Left cardiac atrium (tissue), 4 donors: Measurements from ENCODE around the gene STIM1. TPM values are rescaled to one million over a fixed set of nuclear protein-coding genes. Genes with fewer than 3 reads are reported as not detected.

ENCODE experiments used
- ATAC-seq, 2 donors: fragments of 200-7000 bp; cut with Tn5 transposase; one replicate each; pipeline ENCODE4 v1.9.1; 2020; ENCODE audit warnings: mild to moderate bottlenecking in 2 of 2, moderate library complexity in 2 of 2
- DNase-seq: peaks from one replicate; pipeline ENCODE4 v3.0.0-alpha.2; 2020
- intact Hi-C, 2 donors: fragments of 100-400 bp; cut with DNase I; formaldehyde crosslinking; loops; one replicate each; pipeline versions ENCODE4 v1.14.1 to v1.15.1; 2022 to 2023
- total RNA-seq, 2 donors: library from RNA; stranded (reverse); fragmentation: NEBNext Ultra II Directional; extraction: Animal tissue kit (Norgen Biotek cat#: 25700); gene quantifications; one replicate each; pipeline ENCODE4 v1.2.1, GENCODE V29; 2021
- donor health status: DM: no; HTN: yes; CAD: no.
- donor health status: DM: no; HTN: yes; CAD: no; lungs with severe emphysema.
- donor health status: DM: yes; HTN: yes; CAD: no.
- donor health status: Dilated cardiomyopathy.

Gene STIM1
- total RNA-seq, 2 donors from 2014 or later, result 21.4 to 25.8 TPM

DNA sequence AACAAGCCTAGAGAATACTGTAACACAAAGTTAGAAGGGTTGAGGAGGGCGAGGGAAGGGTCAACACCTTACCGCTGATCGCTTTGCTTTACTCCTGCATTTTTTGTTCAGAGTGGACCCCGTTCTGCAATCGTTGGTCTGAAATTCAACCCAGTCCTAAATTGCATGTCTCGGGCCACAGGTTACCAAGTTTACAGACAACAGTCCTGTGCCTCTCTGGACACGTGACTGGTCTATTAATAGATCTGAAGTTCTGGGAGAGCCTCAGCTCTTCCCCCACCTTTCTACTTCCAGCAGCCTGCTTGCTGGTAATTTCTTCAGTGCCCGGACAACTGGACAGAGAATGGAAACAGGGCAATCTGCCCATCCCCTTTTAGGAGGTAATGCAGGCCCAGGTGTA, 74.2 kb downstream of the STIM1 start:
- peak; percentile 64 to 78 for ATAC-seq
- DNase-seq, result no peak
- intact Hi-C loops, result no loop called here

DNA sequence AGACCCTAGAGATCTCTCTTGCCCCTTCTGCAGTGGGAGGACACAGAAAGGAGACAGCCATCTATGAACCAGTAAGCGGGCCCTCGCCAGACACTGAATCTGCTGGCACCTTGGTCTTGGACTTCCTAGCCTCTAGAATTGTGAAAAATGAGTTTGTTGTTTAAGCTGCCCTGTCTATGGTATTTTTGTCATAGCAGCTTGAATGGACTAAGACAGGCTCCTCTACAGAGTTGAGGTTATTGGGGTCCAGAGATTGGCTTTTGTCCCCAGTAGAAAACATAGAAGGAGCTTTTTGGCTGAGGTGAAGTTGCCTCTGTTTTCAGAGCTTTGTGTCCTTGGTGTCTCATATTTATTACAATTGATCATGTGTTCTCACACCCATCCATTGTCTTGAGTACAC, 77.2 kb downstream of the STIM1 start:
- intact Hi-C loops, result no loop called here
- ATAC-seq, result no peak
- DNase-seq, result no peak

DNA sequence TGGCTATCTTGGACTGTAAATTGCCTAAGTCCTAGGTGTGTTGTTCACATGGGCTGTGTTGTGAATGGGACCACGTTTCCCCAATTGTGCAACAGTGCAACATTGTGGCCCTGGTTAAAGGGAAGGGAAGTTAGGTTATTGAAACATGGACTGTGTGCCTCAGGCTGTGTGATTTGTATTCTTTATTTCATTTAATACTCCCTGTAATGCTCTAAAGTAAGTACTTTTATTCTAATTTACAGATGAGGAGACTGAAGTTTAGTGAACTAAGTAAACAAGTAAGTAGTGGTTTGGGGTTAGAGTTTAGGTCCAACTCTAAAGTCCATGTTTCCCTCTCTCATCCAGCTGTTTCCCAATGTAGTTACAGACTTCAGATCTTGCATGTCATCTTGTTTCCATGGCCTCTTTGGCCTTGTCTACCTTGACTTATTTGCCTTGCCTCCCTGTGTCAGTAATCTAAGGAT, 77.7 kb downstream of the STIM1 start:
- intact Hi-C loops, result no loop called here
- ATAC-seq (no peak), DNase-seq (no peak)

DNA sequence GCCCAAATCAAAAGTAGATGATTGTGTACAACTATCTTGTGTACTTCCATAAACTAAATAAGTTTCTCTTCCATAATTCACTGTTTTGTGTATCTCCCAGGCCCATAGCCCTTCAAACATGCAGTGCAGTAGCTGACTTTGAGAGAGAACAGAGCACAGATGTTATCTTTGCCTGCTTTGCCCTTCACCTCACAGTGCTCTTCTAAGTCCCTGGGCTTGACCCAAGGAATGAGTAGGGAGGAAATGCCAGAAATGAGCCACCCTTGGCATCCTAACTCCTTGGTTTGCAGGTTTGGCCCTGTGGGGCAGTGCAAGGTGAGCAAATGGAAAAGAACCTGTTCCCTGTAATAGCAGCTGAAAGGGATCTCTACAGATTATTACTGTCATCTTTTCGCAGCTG, 79.2 kb downstream of the STIM1 start:
- DNase-seq (no peak), ATAC-seq (no peak)
- intact Hi-C loops, result no loop called here

DNA sequence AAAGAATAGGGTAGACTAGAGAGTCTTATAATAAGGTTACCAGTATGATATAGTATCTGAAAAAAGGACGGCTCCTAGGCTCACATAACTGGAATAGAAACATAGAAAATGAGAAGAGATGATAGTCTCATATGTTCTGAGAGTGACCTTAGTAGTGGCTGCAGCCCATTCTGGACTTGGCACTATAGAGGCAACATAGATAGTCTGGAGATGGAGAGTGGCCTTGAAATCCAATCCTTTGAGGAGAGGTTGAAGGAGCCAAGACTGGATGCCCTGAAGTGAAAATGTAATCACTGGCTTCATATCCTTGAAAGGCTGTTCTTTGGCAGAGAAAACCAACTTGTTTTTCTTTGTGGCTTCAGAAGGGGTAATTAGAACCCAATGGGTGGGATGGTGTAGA, 81.1 kb downstream of the STIM1 start:
- DNase-seq, result no peak
- intact Hi-C loops, result no loop called here
- no peak for ATAC-seq

DNA sequence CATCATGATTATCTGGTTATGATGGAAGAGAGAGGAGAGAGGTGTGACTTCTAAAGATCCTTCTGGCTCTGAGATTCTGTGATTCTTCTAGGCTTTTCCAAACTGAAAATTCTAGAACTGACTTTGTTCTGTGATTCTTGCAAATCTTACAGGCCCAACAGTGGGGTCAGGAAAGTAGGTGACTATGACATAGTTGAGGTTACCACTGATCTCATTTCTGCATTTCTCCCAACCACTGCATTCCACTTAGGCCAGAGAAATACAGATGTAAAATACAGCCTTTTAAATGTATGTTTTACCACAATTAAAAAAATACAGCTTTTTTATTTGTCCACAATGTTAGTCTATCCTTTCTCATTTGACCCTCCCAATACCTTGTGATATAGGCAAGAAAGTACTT, 83.7 kb downstream of the STIM1 start:
- intact Hi-C loops, result no loop called here
- ATAC-seq (no peak), DNase-seq (no peak)

DNA sequence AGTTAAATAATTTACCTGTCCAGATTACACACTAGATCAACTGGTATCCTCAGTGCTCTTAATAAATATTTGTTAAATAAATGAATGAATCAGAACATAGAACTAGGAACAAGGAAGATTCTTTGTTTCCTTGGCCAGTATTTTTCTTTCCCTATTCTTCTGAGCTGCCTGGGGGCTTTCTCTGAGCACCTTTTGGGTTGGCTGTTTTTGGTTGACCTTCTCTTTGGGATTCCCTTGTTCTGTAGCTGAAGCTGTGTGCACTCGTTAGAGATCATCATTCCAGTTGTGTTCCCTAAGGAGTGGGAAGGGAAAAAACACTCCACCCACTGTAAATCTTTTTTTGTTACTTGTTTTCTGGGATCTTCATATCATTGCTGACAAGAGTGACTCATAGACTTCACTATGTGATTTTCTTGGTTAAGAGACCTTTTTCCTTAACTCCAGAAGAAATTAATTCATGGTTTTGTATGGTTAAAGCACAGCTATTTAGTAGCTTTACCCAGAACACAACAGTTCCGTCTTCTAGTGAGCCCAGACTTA, 84.3 kb downstream of the STIM1 start:
- no peak for DNase-seq
- intact Hi-C loops, result loop anchor here in 1 of 2 donors (10.0 kb wide), 1 partner anchor 105 kb away; no protein-coding TSS in a partner anchor

DNA sequence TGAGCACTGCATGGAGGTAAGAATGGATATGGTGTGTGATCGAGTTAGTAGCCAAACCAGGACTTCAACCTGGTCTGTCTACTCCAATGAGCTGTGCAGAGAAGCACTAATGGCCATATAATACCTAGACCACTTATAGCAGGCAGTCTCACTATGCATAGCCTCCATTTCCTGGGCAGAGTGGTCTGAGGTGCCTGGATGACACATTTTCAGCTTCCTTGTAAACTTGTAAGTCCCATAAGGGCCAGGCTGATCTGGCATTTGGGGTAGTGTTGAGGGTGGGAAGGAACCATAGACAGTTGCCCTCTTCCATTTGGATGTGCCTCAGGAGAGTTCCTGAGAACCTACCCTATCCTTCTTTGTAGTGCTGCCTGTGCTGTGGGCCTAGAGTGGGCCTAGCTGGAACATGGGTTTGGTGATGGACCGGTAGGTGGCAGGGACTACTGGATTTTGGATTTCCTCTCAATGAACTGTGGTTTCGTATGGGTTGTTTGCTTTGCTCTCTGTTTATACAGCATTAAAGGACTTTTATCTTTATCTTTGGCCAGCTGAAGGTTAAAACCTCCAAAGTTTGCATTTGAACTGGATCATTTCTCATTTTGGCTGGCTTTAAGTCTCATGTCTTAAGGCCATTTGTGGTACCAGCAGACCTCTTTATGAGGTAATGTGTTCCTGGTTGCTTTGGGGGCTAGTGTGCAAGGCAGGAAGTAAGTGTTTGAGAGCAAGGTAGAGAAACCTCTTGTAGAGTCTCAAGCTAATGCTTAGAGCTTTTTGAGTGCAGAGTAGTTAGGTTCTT, 86.9 kb downstream of the STIM1 start:
- ATAC-seq, result no peak
- intact Hi-C loops, result loop anchor here in 1 of 2 donors (10.0 kb wide), 1 partner anchor 102 kb away; no protein-coding TSS in a partner anchor

More for the DNA sequence above, 84.3 kb downstream of the STIM1 start:
- ATAC-seq, result peak in 1 of 2 donors; percentile 69

DNA sequence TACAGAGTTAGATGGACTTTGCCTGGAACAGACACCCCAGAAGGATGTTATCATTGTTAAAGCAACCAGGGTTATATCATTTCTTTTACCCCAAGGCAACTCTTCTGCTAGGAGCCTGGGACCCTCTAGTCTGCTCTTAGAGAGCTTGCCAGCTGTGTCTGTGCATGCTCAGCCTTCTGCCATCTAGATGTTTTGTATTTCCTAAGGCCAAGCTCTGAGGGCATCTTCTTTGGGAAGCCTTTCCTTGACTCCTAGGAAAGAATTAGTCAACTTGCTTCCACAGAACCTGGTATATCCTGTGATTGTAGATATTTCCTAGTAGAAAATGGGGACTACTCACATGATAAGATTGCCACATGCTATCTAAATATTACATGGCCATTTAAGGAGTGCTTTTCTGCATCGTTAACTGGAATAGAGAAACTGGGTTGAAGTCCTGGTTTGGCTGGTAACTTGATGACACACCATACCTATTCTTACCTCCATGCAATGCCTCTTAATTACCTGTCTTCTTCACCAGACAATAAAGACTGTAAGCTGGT, 87.6 kb downstream of the STIM1 start:
- DNase-seq, result no peak
- ATAC-seq, result no peak
- intact Hi-C loops, result loop anchor here in 1 of 2 donors (10.0 kb wide), 1 partner anchor 102 kb away; no protein-coding TSS in a partner anchor

More for the DNA sequence above, 86.9 kb downstream of the STIM1 start:
- DNase-seq, result no peak

DNA sequence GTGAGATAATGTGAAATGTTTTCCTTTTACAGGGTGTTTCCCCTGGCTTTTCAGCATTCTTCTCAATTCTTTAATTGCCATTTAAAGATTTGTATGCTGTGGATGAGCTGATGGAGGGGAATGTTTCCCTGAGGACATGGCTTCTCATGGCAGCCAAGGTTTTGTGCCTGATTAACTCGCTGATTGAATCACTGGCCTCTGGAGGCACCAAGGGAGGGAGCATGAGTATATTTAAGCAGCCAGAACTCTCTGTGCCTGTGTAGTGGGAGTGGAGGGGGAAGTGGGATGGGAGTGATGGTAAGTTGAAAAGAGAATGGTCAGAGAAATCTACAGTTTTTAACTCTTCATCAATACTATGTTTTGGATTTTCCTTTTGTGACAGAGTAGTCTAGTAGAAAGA, 88.7 kb downstream of the STIM1 start:
- ATAC-seq (peak; percentile 27 to 33), DNase-seq (no peak)
- intact Hi-C loops, result loop anchor here in 1 of 2 donors (10.0 kb wide), 1 partner anchor 101 kb away; no protein-coding TSS in a partner anchor

DNA sequence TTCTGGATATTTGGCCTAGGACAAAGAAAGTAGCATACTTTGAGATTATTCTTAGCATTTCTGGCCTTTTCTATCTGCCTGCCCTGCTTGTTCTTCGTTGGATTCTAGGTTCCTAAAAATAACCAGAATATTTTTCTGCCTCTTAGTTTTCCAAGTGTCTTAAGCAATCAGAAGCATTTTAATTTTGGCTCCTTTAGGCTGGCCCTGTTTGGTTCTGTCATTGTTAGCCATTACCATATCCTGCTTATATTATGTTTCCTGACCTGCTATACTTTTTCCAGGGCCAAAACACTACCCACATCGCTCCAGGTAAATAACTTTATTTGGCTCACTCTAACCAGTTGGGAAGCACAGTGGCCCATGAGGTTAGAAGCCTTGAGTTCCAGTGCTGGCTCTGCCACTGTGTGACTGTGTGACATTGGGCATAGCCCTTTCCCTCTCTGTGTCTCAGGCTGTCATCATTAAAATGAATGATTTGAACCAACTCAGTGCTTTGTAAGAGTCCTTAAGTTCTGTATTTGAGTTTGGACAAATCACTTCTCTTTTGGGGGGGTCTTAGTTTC, 91.1 kb downstream of the STIM1 start:
- DNase-seq (no peak), ATAC-seq (peak; percentile 10 to 15)
- intact Hi-C loops, result loop anchor here in 1 of 2 donors (5.0 to 10.0 kb wide), 2 partner anchors 79 to 98 kb away; no protein-coding TSS in a partner anchor

DNA sequence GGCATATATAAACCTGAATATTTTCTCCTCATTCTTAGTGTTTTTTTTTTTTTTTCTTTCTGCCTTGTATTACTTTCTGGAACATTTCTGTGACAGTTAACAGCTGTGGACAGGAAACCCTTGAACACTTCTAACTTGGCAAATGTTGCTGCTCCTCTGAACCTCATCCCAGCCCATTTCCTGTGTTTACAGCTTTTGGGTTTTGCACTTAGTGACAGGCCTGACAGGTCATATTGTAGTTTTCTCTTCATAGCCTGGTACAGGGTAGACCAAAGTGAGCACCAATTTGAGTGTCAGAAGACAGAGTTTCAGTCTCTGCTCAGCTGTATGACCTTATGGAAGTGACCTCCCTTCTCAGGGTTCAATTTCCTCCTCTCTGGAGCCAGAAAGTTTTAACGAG, 91.6 kb downstream of the STIM1 start:
- intact Hi-C loops, result loop anchor here in 1 of 2 donors (5.0 to 10.0 kb wide), 2 partner anchors 80 to 98 kb away; no protein-coding TSS in a partner anchor
- DNase-seq (no peak), ATAC-seq (peak; percentile 89 to 92)

DNA sequence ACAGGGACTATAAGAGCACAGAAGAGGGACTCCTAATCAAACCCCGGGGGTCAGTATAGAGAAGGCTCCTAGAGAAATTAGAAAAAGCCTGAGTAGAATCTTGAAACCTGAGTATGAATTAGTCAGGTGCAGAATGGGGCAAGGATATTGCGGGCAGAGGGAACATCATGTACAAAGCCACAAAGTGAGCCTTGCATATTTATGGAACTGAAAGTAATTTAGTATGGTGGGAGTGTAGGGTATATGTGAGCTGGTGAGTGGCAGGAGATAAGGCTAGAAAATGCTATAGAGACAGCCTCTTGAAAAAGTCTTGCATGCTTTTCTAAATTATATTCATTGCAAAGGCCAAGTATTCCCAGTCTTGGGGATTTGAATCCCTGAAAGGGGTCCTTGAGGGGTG, 93.7 kb downstream of the STIM1 start:
- intact Hi-C loops, result loop anchor here in 1 of 2 donors (5.0 to 10.0 kb wide), 2 partner anchors 82 to 96 kb away; no protein-coding TSS in a partner anchor
- ATAC-seq (no peak), DNase-seq (no peak)

DNA sequence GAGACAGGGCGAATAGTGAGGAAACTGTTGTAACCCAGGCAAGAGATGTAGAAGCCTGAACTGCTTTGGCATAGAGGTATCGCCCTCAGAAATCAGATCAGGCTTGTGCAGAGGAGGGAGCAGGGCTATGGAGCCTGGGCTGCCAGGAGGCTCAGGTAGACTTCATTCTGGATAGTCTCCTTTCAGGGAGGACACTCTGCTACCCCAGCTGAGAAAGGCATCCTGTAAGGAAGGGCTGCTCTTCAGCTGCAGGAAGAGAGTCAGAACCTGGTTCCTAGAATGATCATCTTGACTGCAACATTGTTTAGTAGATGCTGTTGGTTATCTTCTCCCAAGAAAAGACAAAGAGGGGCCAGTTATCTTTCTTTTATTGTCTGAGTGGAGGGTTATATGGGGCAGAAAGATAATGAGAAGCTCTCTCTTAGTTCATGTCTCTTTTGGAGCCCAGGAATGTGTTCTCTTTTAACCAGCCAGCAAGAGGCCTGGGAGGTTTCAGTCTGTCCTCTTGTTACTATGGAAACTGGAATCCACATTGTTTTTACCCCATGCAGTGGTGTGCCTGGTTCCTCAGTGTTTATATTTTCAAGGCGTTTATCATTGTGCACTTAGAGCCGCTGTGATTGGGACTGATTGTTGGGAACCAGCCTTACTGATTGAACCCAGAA, 95.7 kb downstream of the STIM1 start:
- intact Hi-C loops, result no loop called here
- DNase-seq, result no peak
- ATAC-seq, result peak; percentile 23 to 33

DNA sequence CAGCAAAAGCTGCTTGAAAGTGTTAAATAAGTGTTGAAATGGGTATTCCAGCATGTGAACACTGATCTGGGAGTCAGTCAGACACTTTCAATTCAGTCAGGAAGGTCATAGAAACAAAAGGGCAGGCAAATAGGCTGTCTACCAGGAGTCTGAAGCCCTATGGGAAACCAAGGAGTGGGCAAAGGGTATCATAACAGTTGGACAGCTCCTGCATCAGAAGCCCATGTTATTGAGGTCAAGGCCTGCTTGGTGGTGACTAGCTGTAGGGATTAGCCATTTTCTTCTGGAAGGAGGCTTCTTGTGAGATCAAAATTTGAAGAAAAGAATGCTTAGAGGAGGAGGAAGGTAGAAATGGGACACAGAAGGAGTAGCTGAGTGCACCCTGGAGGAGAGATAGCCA, 97.3 kb downstream of the STIM1 start:
- ATAC-seq (peak in 1 of 2 donors; percentile 23), DNase-seq (no peak)
- intact Hi-C loops, result no loop called here

DNA sequence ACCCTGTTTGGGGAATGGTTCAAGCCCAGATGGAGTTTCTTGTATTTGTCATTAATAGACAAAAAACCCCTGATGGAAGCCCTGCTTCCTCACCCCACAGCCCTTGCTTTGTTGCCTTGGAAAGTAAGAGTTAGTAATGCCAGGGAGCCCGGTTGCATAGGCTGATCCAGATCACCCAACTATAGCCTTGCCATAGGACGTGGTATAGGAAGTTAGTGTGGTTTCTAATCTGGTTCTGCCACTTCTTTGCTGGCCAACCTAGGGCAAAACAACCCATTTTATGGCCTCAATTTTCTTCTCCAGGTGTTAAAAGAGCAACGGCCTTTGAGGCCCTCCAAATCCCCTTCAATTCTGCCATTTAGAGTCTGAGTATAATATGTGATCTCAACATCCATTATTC, 97.9 kb downstream of the STIM1 start:
- intact Hi-C loops, result no loop called here
- DNase-seq (no peak), ATAC-seq (no peak)

DNA sequence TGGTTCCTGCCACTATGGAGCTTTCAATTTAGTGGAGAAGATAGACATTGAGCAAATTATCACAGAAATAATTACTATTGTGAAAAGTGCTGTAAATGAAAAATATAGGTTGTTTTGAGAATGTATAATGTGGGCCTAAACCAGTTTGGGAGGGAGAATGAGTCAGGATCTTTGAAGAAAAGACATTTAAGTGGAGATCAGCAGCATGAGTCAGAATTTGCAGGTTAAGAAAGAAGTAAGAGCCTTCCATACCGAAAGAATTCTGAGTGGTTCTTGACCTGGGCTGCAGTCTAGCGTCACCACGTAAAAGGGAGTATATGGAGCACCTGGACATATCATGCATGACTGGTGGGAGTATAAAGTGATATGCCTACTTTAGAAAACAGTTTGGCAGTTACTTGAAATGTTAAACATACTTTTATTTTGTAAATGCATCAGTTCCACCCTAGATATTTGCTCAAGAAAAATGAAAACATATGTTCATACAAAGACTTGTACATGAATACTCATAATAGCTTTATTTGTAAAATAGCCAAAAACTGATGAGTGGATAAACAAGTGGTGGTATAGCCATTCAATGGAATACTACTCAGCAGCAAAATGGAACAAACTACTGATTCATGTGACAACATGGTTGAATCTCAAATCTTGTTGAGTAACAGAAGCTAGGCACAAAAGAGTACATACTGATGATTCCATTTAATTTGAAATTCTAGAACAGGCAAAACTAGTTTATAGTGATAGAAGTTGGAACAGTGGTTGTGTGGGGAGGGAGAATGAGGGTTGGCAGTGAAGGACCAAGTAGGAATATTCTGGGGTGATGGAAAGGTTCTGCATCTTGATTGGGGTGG, 99.2 kb downstream of the STIM1 start:
- intact Hi-C loops, result no loop called here
- DNase-seq, result no peak
- peak in 1 of 2 donors; percentile 23 for ATAC-seq

DNA sequence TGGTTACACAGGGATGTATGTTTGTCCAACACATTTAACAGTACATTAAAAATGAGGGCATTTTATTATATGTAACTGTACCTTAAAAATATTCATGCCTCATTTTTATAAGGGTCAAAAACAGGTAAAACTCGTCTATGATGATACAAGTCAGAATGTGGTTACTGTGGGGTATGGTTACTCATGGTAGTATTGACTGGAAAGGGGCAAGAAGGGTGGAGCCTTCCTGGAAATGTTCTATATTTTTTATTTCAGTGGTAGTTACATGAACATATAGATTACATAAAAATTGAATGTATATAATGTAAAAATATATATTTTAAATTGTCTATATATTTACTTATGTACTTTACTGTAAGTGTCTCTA, 99.8 kb downstream of the STIM1 start:
- intact Hi-C loops, result no loop called here
- DNase-seq, result no peak
- no peak for ATAC-seq
